HepG2 (cell line): ENCODE measurements around the gene RHO. TPM values are rescaled to one million over a fixed set of nuclear protein-coding genes. Genes with fewer than 3 reads are reported as not detected.
A peak's percentile ranks its signal among the peaks of the same experiment; 100 is the strongest.

Experiments used
- ATF3 ChIP-seq: sonication (generic); formaldehyde crosslinking; IDR thresholded peaks from 2 replicates; pipeline ENCODE4 v1.4.0; 2020; ENCODE audit warnings: missing genetic modification reagents
- FOXP4 ChIP-seq: sonication (generic); formaldehyde crosslinking; IDR thresholded peaks from 2 replicates; pipeline ENCODE4 v1.4.0; 2020; ENCODE audit warnings: missing genetic modification reagents
- GRHL1 ChIP-seq: sonication (generic); formaldehyde crosslinking; conservative IDR thresholded peaks from 2 replicates; pipeline ENCODE4 v1.8.0; 2022; ENCODE audit warnings: missing genetic modification reagents
- HMGA1 ChIP-seq: sonication (generic); formaldehyde crosslinking; conservative IDR thresholded peaks from 2 replicates; pipeline ENCODE4 v1.4.0; 2020; ENCODE audit warnings: missing genetic modification reagents
- HNF4A ChIP-seq: sonication (generic); formaldehyde crosslinking; IDR thresholded peaks from 2 replicates; pipeline ENCODE4 v1.4.0; 2020; ENCODE audit warnings: missing genetic modification reagents
- HNRNPH1 ChIP-seq: fragments of 200-400 bp; formaldehyde crosslinking; optimal IDR thresholded peaks from 2 replicates; pipeline ENCODE3; 2017; ENCODE audit warnings: mild to moderate bottlenecking, low read depth, low read length
- HOXA5 ChIP-seq: sonication (generic); formaldehyde crosslinking; IDR thresholded peaks from 2 replicates; pipeline ENCODE4 v1.4.0; 2020; ENCODE audit warnings: missing genetic modification reagents
- IRF1 ChIP-seq: sonication (generic); formaldehyde crosslinking; IDR thresholded peaks from 2 replicates; pipeline ENCODE4 v1.4.0; 2020; ENCODE audit warnings: low read depth, mild to moderate bottlenecking, missing genetic modification reagents
- ISX ChIP-seq: sonication (generic); formaldehyde crosslinking; conservative IDR thresholded peaks from 2 replicates; pipeline ENCODE4 v1.5.0; 2020; ENCODE audit warnings: missing genetic modification reagents
- MAX ChIP-seq: IDR thresholded peaks from 2 replicates; pipeline ENCODE4 v1.6.1; 2012; ENCODE audit warnings: inconsistent platforms
- MAZ ChIP-seq, 2 experiments: sonication (generic) in 1 of 2; formaldehyde crosslinking in 1 of 2; IDR thresholded peaks; 2 replicates each; pipeline versions ENCODE4 v1.5.0 to v1.6.1; 2012 to 2020; ENCODE audit warnings: low read depth in 2 of 2, mild to moderate bottlenecking in 2 of 2, borderline replicate concordance in 1 of 2, improper control_type of control experiment in 1 of 2, low read length in 1 of 2, missing genetic modification reagents in 1 of 2, moderate library complexity in 1 of 2
- MIXL1 ChIP-seq: IDR thresholded peaks from 2 replicates; pipeline ENCODE4 v1.6.1; 2016
- POLR2AphosphoS5 ChIP-seq: IDR thresholded peaks from 2 replicates; pipeline ENCODE4 v1.6.1; 2012; ENCODE audit warnings: low read depth, low read length
- SP2 ChIP-seq: sonication (generic); formaldehyde crosslinking; IDR thresholded peaks from 2 replicates; pipeline ENCODE4 v1.5.1; 2020; ENCODE audit warnings: mild to moderate bottlenecking, missing genetic modification reagents
- TBX2 ChIP-seq: sonication (generic); formaldehyde crosslinking; IDR thresholded peaks from 2 replicates; pipeline ENCODE4 v1.5.0; 2020; ENCODE audit warnings: missing genetic modification reagents, mild to moderate bottlenecking, borderline replicate concordance
- ZBTB33 ChIP-seq: sonication (generic); formaldehyde crosslinking; IDR thresholded peaks from 2 replicates; pipeline ENCODE4 v1.4.0; 2020; ENCODE audit warnings: missing genetic modification reagents
- ZNF546 ChIP-seq: sonication (generic); formaldehyde crosslinking; conservative IDR thresholded peaks from 2 replicates; pipeline ENCODE4 v1.8.1; 2023; ENCODE audit warnings: mild to moderate bottlenecking, missing genetic modification reagents
- ZNF567 ChIP-seq: sonication (generic); formaldehyde crosslinking; IDR thresholded peaks from 2 replicates; pipeline ENCODE4 v1.8.1; 2023; ENCODE audit warnings: mild to moderate bottlenecking, missing genetic modification reagents, borderline replicate concordance
- ZNF574 ChIP-seq: sonication (generic); formaldehyde crosslinking; IDR thresholded peaks from 2 replicates; pipeline ENCODE4 v1.4.0; 2020; ENCODE audit warnings: missing genetic modification reagents
- polyA plus RNA-seq, 8 experiments: library from polyadenylated mRNA; depleted of rRNA in 3 of 8; stranded (reverse) in 7 of 8; unstranded in 1 of 8; fragments of >200 nt; fragmentation: Illumina TruSeq in 4 of 8; extraction: Trizol in 4 of 8; gene quantifications; 2 replicates each; pipeline versions ENCODE4 v1.2.1 to v1.2.3, GENCODE V29; 2011 to 2016; ENCODE audit warnings: low read depth in 4 of 8, missing spikeins in 1 of 8, mixed read lengths in 1 of 8; ENCODE audit not compliant: insufficient read depth in 1 of 8
- total RNA-seq, 5 experiments: library from RNA; depleted of rRNA; stranded (reverse); fragments of >200 nt; fragmentation: Illumina TruSeq; extraction: Trizol; gene quantifications; 2 replicates each; pipeline ENCODE4 v1.2.3, GENCODE V29; 2016; ENCODE audit warnings: low read depth in 1 of 5

The RHO gene
- total and polyA plus RNA-seq, 2 of the 13 experiments (the other 11 are each of a cell fraction or from before 2014, with no cell fraction given), result not detected

GRCh38 chr3:129534428-129535027 is 6.1 kb downstream of the RHO start (continued):
- peak; percentile 68 for TF ChIP-seq FOXP4 (CRISPR knock-in tag)
- TF ChIP-seq ATF3 (CRISPR knock-in tag), result 0 out of 2 replicates have a peak, but pooled peaks have one; percentile 47
- no peak for TF ChIP-seq MAZ (IDR thresholded peaks at IDR 0.05; ENCODE audit: borderline replicate concordance, low read depth, low read length)
- TF ChIP-seq MAZ (CRISPR knock-in tag; IDR thresholded peaks at IDR 0.05; ENCODE audit: low read depth), result peak; percentile 39; the same call in 1 of the 2 replicates
- TF ChIP-seq HNF4A, result peak; percentile 44
- TF ChIP-seq HMGA1 (CRISPR knock-in tag), result no peak
- TF ChIP-seq HNRNPH1, result no peak
- TF ChIP-seq SP2 (CRISPR knock-in tag), result no peak
- TF ChIP-seq MIXL1 (CRISPR knock-in tag), result peak; percentile 31; the same call in 1 of the 2 replicates
- TF ChIP-seq ZNF574 (CRISPR knock-in tag), result no peak
- no peak for TF ChIP-seq HOXA5
- peak; percentile 28; the same call in 1 of the 2 replicates for TF ChIP-seq MAX
- no peak for TF ChIP-seq ZNF567
- no peak for TF ChIP-seq POLR2AphosphoS5
- no peak for TF ChIP-seq ZBTB33 (CRISPR knock-in tag)
- no peak for TF ChIP-seq GRHL1 (CRISPR knock-in tag)
- TF ChIP-seq TBX2 (CRISPR knock-in tag), result peak; percentile 20; the same call in 1 of the 2 replicates
- 0 out of 2 replicates have a peak, but pooled peaks have one; percentile 53 for TF ChIP-seq ZNF546 (CRISPR knock-in tag)
- no peak for TF ChIP-seq IRF1 (CRISPR knock-in tag)
- TF ChIP-seq ISX, result no peak
